ENCODE measurements around the gene RAI1. TPM values are rescaled to one million over a fixed set of nuclear protein-coding genes. Genes with fewer than 3 reads are reported as not detected.

RAI1 gene
- total and polyA plus RNA-seq, 2 of the 13 experiments (the other 11 are each of a cell fraction or from before 2014, with no cell fraction given), result 3.4 to 5.2 TPM

DNA sequence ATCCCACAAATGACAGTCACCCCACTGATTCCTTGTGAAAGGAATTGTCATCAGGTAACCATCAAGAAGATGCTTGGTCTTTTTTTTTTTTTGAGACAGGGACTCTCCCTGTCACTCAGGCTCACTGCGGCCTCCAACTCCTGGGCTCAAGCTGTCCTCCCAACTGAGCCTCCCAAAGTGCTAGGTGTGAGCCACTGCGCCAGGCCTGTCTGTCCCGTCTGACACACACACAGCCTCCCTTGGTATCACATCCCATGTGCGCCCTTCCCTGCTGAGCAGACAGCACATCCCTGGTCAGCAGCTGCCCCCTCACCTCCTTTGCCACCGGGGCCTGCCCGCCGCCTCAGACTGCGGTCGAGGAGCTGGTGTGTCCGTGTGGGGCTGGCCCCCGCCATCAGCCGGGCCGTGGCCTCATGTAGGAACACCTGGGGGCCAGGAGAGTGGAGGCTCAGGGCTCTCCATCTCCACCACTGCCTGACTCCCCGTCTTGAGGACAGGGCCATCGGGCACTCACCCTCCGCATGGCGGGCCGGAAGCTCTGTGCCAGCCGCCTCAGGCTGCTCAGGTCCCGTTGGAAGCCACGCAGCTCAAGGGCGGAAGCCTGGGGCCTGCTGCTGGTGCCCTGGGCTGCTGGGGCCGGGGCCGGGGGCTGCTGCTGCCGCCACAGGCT is 131.9 kb downstream of the RAI1 start:
- FAIRE-seq (no peak), DNase-seq (ENCODE audit: low spot score) (no peak), ATAC-seq (no peak)
- intact Hi-C loops (cut with micrococcal nuclease; ENCODE audit: unreplicated experiment) (no loop called here), in situ Hi-C loops (cut with HindIII; ENCODE audit: extremely low pct_ligation_motif_present, low pct_unique_long_range_greater_than_20kb) (loop anchor here (5.0 kb wide), 1 partner anchor 49 kb away; no protein-coding TSS in a partner anchor)
- peaks cover 14% of the 10 kb centered on the region; the same call in 1 of the 2 replicates for H4K20me1 ChIP-seq (ENCODE audit: insufficient read depth, low read length)
- H3K4me2 ChIP-seq (ENCODE audit: low read depth, low read length), result no peak overlapping the region
- H3K27ac ChIP-seq (ENCODE audit: extremely low read length, insufficient read depth, low read length), result peak overlapping the region; percentile 58
- no peak overlapping the region for H3K9ac ChIP-seq (ENCODE audit: insufficient read depth, low read depth, low read length)
- H3K4me3 ChIP-seq (replicated peaks in 1 of 3; ENCODE audit: insufficient read depth in 1 of 3, low read depth in 2 of 3, low read length in 3 of 3), result no peak overlapping the region
- ChIA-PET CTCF (ENCODE audit: low intra/inter-chr PET ratio, low total read pairs) (interaction anchor here (0.9 to 3.6 kb wide), 3 partner anchors 24 to 106 kb away, joined by 3 to 53 read pairs (median 3); no protein-coding TSS in a partner anchor), POLR2A (interaction anchor here (2.7 kb wide), 1 partner anchor 24 kb away, joined by 26 read pairs; the partner anchor contains the start of gene SREBF1)
- H3K36me3 ChIP-seq (replicated peaks in 1 of 2; ENCODE audit: control insufficient read depth in 1 of 2, insufficient read depth in 2 of 2, low read length in 2 of 2), result peaks cover 36 to 45% of the 10 kb centered on the region in 2 experiments
- no TSS peak for BruUV-seq (replicated peaks)
- no peaks in the 10 kb centered on the region for H3K79me2 ChIP-seq (ENCODE audit: insufficient read depth, low read length)
- no peak overlapping the region for H2AFZ ChIP-seq (ENCODE audit: low read length)
- H3K27me3 ChIP-seq (ENCODE audit: control insufficient read depth in 1 of 2, insufficient read depth in 2 of 2, low read length in 2 of 2), result no peaks in the 10 kb centered on the region
- WGBS (ENCODE audit: low lambda C conversion rate), result 97% methylated on average over 16 of the region's 25 CpGs
- TF ChIP-seq ZNF496 (CRISPR knock-in tag; IDR thresholded peaks at IDR 0.05; ENCODE audit: insufficient replicate concordance) (no peak), JARID2 (CRISPR knock-in tag; IDR thresholded peaks at IDR 0.05; ENCODE audit: insufficient replicate concordance) (no peak), AGO2 (optimal IDR thresholded peaks at IDR 0.05; ENCODE audit: low read depth, low read length) (peak; percentile 84), ZNF782 (CRISPR knock-in tag; IDR thresholded peaks at IDR 0.05; ENCODE audit: borderline replicate concordance) (no peak), ZFX (CRISPR knock-in tag; IDR thresholded peaks at IDR 0.05; ENCODE audit: low read depth) (peak; percentile 19; the same call in 1 of the 2 replicates), ZNF414 (CRISPR knock-in tag; IDR thresholded peaks at IDR 0.05) (no peak), ZNF124 (CRISPR knock-in tag; IDR thresholded peaks at IDR 0.05) (no peak), POLR2G (IDR thresholded peaks at IDR 0.05; ENCODE audit: low read depth, low read length) (peak; percentile 55), ZMYM3 (CRISPR knock-in tag; IDR thresholded peaks at IDR 0.05) (peak; percentile 71), RBM22 (optimal IDR thresholded peaks at IDR 0.05; ENCODE audit: low read length) (peak; percentile 78), AKAP8 (CRISPR knock-in tag; IDR thresholded peaks at IDR 0.05) (0 out of 2 replicates have a peak, but pooled peaks have one; percentile 18), RBFOX2 (IDR thresholded peaks at IDR 0.05; ENCODE audit: low read depth, low read length) (peak; percentile 25; the same call in 1 of the 2 replicates), ZNF274 (CRISPR knock-in tag; IDR thresholded peaks at IDR 0.05) (no peak), POLR2AphosphoS2 (IDR thresholded peaks at IDR 0.05; ENCODE audit: low read depth, low read length) (0 out of 2 replicates have a peak, but pooled peaks have one; percentile 52), ZNF263 (CRISPR knock-in tag; IDR thresholded peaks at IDR 0.05) (no peak), ZNF331 (CRISPR knock-in tag; IDR thresholded peaks at IDR 0.05) (no peak)
- TF ChIP-seq, protein P1, sequence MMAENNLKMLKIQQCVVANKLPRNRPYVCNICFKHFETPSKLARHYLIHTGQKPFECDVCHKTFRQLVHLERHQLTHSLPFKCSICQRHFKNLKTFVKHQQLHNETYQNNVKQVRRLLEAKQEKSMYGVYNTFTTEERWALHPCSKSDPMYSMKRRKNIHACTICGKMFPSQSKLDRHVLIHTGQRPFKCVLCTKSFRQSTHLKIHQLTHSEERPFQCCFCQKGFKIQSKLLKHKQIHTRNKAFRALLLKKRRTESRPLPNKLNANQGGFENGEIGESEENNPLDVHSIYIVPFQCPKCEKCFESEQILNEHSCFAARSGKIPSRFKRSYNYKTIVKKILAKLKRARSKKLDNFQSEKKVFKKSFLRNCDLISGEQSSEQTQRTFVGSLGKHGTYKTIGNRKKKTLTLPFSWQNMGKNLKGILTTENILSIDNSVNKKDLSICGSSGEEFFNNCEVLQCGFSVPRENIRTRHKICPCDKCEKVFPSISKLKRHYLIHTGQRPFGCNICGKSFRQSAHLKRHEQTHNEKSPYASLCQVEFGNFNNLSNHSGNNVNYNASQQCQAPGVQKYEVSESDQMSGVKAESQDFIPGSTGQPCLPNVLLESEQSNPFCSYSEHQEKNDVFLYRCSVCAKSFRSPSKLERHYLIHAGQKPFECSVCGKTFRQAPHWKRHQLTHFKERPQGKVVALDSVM (CRISPR knock-in tag; IDR thresholded peaks at IDR 0.05), result peak; percentile 95
- H3K9me3 ChIP-seq (ENCODE audit: low read length), result no peaks in the 10 kb centered on the region
- peaks cover 26% of the 10 kb centered on the region for H3K4me1 ChIP-seq (ENCODE audit: insufficient read depth, low read length)

All from HepG2 (cell line).